Measurements from ENCODE around the gene ATXN1. TPM values are rescaled to one million over a fixed set of nuclear protein-coding genes. Genes with fewer than 3 reads are reported as not detected.

The ATXN1 gene
- total and polyA plus RNA-seq, 2 of the 13 experiments (the other 11 are each of a cell fraction or from before 2014, with no cell fraction given): 20.7 to 39.5 TPM

DNA sequence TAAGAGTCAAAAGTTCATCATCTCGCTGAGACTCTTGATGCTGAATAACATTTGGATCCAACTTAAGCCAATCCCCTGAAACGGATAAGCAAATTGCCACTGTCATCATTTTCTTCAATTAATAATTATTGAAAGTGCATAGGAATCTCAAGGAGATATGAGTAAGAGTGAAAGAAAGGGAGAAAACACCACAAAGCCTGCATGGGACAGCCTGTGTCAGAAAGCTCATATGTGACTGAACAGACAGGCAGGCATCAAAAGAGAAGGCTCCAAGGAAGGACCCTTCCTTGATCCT is 13.3 kb downstream of the ATXN1 start:
- intact Hi-C loops (cut with micrococcal nuclease; ENCODE audit: unreplicated experiment): no loop called here

More for the DNA sequence above, 13.3 kb downstream of the ATXN1 start:
- ChIA-PET CTCF (ENCODE audit: low intra/inter-chr PET ratio, low total read pairs) (no interaction called here), POLR2A (interaction anchor here (0.8 to 2.3 kb wide), 6 partner anchors 9 to 19 kb away, joined by 3 to 11 read pairs (median 6); no protein-coding TSS in a partner anchor)
- WGBS (ENCODE audit: low lambda C conversion rate): 87% methylated on average over 2 of the region's 2 CpGs
- H2AFZ ChIP-seq (ENCODE audit: low read length): no peak overlapping the region
- peaks cover 89% of the 10 kb centered on the region for H3K4me1 ChIP-seq (ENCODE audit: insufficient read depth, low read length)
- no peak overlapping the region; a peak in 1 of 6 replicates for H3K4me3 ChIP-seq (replicated peaks in 1 of 3; ENCODE audit: insufficient read depth in 1 of 3, low read depth in 2 of 3, low read length in 3 of 3)
- DNase-seq (ENCODE audit: low spot score) (no peak), ATAC-seq (no peak), FAIRE-seq (no peak)
- no peak overlapping the region; the same call in 1 of the 2 replicates for H3K9ac ChIP-seq (ENCODE audit: insufficient read depth, low read depth, low read length)
- H3K27me3 ChIP-seq (ENCODE audit: control insufficient read depth in 1 of 2, insufficient read depth in 2 of 2, low read length in 2 of 2): no peaks in the 10 kb centered on the region
- in situ Hi-C loops (cut with HindIII; ENCODE audit: extremely low pct_ligation_motif_present, low pct_unique_long_range_greater_than_20kb): no loop called here
- no peak for TF ChIP-seq ZNF121 (CRISPR knock-in tag; IDR thresholded peaks at IDR 0.05)
- no peak for TF ChIP-seq STAT6 (CRISPR knock-in tag; IDR thresholded peaks at IDR 0.05; ENCODE audit: borderline replicate concordance)
- TF ChIP-seq, protein P1, sequence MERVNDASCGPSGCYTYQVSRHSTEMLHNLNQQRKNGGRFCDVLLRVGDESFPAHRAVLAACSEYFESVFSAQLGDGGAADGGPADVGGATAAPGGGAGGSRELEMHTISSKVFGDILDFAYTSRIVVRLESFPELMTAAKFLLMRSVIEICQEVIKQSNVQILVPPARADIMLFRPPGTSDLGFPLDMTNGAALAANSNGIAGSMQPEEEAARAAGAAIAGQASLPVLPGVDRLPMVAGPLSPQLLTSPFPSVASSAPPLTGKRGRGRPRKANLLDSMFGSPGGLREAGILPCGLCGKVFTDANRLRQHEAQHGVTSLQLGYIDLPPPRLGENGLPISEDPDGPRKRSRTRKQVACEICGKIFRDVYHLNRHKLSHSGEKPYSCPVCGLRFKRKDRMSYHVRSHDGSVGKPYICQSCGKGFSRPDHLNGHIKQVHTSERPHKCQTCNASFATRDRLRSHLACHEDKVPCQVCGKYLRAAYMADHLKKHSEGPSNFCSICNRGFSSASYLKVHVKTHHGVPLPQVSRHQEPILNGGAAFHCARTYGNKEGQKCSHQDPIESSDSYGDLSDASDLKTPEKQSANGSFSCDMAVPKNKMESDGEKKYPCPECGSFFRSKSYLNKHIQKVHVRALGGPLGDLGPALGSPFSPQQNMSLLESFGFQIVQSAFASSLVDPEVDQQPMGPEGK (CRISPR knock-in tag; IDR thresholded peaks at IDR 0.05): no peak
- TF ChIP-seq MAFF (IDR thresholded peaks at IDR 0.05; ENCODE audit: low read depth, low read length): peak; percentile 89
- peak; percentile 92 to 94 for TF ChIP-seq MAFK (conservative IDR thresholded peaks at IDR 0.05 in 1 of 2, IDR thresholded peaks at IDR 0.05 in 1 of 2; ENCODE audit: low read length in 2 of 2)
- no peak for TF ChIP-seq HOXA7 (CRISPR knock-in tag; IDR thresholded peaks at IDR 0.05)
- peaks cover 14% of the 10 kb centered on the region for H4K20me1 ChIP-seq (ENCODE audit: insufficient read depth, low read length)
- peak overlapping the region; percentile 58 for H3K27ac ChIP-seq (ENCODE audit: extremely low read length, insufficient read depth, low read length)
- peaks cover 14 to 49% of the 10 kb centered on the region in 2 experiments for H3K36me3 ChIP-seq (replicated peaks in 1 of 2; ENCODE audit: control insufficient read depth in 1 of 2, insufficient read depth in 2 of 2, low read length in 2 of 2)
- no peaks in the 10 kb centered on the region for H3K9me3 ChIP-seq (ENCODE audit: low read length)
- peaks cover 96% of the 10 kb centered on the region for H3K79me2 ChIP-seq (ENCODE audit: insufficient read depth, low read length)
- BruUV-seq (replicated peaks): no TSS peak
- peak overlapping the region; percentile 67 for H3K4me2 ChIP-seq (ENCODE audit: low read depth, low read length)
